ENCODE data around the gene B3GNT9.

The B3GNT9 gene

DNA sequence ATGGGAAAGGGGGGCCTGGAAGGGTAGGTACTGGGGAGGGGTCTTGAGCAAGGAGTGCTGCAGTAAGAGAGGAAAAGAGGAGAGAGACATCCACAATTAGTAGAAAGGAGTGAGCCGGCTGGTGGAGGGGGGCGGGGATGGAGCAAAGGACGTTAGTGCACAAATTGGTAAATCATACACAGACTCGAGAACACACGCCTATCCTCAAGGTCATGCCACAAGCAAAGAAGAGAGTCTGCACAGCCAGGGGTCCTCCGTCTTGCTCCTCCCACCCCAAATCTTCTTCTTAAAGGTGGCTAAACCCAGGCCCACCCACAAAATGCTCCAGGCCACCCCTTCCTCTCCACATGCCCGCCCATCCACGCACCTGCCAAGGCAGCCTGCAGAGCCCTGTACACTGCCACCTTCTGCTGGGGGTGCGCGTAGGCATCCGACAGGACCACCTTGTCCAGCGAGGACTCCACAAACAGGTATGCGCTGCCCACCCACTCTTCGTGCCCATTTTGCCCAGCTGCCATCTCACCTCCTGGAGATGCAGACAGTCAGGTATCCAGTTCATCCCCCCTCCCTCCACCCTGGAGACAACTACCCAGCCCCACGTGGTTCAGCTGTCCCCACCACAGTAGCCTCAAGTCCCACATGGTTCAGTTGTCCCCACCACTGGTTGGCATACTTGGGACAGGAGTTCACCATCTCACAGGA is 5.5 kb upstream of the B3GNT9 start:
- Mint-ChIP-seq H3K9me3 (no peaks in the 10 kb centered on the region), H3K27ac (no peak overlapping the region), H3K27me3 (peaks cover 16% of the 10 kb centered on the region), H3K36me3 (ENCODE audit: low read depth) (no peaks in the 10 kb centered on the region), H3K4me1 (peaks cover 43% of the 10 kb centered on the region), H3K4me3 (no peak overlapping the region)
- ATAC-seq (no peak), DNase-seq (peak; percentile 10)

DNA sequence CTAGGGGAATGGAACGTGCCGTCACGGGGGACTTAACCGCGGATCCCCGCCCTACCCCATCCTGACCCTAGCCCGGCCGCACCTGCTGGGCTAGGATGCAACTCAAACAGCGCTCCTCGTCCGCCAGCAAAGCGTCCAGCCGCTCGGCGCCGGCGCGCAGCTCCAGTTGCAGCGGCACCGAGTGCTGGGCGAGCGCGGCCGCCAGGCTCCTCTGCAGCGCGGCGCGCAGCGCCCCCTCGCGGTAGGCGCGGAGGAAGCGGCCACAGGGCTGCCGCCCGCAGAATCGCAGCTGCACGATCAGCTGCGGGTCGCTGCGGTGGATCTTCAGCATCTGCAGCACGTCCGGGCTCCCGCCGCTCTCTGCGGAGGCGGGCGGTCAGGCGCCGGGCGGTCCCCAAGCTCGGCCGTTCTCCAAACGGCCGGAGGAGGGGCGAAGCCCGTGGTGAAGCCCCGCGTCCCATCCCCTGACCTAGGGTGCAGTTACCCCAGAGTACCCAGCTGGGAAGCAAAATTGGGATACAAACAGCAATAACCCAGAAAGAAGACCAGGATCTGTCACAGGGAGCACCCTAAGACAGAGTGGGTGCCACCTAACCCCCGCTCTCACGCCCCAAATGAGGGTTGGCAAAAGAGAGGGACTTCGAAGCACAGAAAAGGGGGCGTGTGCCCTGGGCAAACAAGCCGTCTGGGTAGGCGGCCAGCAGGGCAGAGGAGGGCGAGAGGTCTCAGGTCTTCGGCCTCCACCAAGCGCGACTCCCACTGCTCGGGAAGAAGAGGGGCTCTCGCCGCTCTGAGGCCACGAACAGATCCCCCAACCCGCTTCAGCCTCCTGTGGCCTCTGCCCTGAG is 4.7 kb upstream of the B3GNT9 start:
- Mint-ChIP-seq H3K4me3 (peak overlapping the region; percentile 46), H3K36me3 (ENCODE audit: low read depth) (no peaks in the 10 kb centered on the region), H3K27ac (no peak overlapping the region), H3K9me3 (no peaks in the 10 kb centered on the region), H3K4me1 (peaks cover 41% of the 10 kb centered on the region), H3K27me3 (peaks cover 19% of the 10 kb centered on the region)
- peak; percentile 85 for DNase-seq
- peak; percentile 50 for ATAC-seq

DNA sequence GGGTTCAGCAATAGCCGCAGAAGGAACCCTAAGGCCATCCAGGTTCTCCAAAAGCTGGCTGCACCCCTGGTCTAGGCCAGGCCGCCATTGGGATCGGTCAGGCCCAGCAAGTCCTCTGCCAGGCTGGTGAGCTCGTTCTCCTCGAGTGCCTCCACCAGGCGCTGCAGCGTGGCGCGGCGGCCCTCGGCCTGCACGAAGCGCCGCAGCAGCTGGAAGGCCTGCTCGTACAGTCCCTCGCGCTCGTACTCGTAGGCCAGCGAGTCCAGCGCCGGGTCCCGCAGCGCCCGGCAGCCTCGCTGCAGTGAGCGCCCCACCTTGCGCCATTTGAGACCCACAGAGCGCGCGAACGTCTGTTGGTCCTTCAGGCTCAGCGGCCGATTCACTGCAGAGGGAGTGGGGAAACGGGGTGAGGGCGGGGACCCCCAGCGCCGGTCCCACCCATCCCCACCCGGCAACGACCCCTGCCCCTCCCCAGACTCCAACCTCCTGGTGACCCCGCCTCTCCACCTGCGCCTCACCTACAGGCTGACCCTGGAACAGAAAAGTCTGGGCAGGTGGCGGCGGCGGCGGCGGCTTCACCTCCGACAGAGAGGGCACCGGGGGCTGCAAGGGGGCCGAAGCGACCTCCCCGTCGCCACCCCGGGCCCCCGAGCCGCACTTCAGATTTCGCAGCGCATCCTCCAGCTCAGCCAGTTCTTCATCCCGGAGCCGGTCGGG is 3.9 kb upstream of the B3GNT9 start:
- H3K27me3 Mint-ChIP-seq = peaks cover 19% of the 10 kb centered on the region
- DNase-seq (no peak), ATAC-seq (no peak)
- peaks cover 39% of the 10 kb centered on the region for H3K4me1 Mint-ChIP-seq
- no peaks in the 10 kb centered on the region for H3K36me3 Mint-ChIP-seq (ENCODE audit: low read depth)
- H3K4me3 Mint-ChIP-seq = no peak overlapping the region
- H3K27ac Mint-ChIP-seq = no peak overlapping the region
- no peaks in the 10 kb centered on the region for H3K9me3 Mint-ChIP-seq

DNA sequence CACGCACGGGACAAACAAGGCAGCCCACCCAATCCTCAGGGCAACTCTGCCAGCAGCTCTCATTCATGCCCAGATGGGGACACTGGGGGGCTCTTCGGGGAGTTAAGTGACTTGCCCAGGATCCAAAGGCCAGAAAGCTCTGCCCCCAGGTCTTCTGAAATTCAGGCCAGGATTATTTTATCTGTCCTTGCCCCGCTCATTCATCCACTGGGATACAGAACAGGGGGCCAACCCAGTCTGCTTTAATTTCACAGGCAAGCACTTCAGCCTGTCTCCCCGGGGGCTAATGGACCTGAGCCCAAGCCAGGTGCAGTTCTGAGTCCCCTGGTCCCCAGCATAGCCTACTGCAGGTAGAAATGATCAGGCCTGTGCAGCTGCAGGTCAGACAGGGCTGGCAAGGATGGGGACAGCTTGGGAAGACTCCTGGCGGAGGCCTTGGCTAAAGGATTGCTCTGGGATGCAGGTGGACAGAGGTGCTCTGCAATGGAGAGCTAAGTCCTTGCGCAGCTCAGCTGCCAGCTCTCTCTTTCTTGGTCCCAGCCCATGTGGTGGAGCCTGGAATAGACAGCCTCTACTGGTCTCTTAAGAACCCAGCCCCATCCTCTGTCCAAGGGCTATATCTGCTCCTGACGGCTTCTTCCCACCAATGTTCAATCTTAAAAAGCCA is 766 bp upstream of the B3GNT9 start:
- DNase-seq (peak; percentile 7), ATAC-seq (no peak)
- peaks cover 16% of the 10 kb centered on the region for H3K36me3 Mint-ChIP-seq (ENCODE audit: low read depth)
- peaks cover 21% of the 10 kb centered on the region for H3K27me3 Mint-ChIP-seq
- H3K4me1 Mint-ChIP-seq = peaks cover 23% of the 10 kb centered on the region
- no peak overlapping the region for H3K27ac Mint-ChIP-seq
- H3K4me3 Mint-ChIP-seq = no peak overlapping the region
- H3K9me3 Mint-ChIP-seq = no peaks in the 10 kb centered on the region

DNA sequence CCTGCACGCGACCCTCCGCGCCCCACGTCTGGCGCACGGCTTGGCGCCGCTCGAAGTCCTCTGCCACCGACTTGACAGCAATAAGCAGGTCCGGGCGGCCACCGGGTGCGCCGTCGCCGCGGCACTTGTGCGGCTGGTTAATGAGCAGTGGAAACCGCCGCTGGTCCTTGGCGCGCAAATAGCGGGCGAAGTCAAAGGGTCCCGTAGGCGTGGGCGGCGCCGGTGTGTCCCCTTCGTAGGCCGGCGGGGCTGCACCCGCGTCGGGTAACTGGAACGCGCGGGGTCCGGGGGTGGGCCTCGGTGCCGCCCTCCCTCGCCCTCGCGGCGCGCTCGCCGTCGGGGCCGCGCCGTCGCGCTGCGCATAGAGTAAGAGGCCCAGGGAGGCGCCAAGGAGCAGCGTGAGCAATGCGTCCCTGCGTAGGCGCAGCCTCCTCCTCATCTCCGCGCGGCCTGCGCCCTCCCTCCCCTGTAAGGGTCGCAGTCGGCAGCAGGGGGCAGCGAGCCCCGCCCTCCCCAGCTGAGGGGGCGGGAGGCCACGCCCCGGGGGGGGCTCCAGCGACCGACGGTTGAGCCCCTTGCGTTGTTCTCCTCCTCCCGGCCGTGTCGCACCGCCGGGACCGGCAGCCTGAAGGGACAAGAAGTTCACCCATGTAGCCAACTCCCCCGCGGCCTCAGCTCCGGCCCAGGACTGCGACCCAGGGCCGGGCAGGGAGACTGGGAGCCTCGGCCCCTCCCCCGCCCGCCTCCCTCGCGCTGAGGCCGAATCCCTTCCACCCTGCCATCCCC is 558 bp downstream of the B3GNT9 start:
- H3K4me1 Mint-ChIP-seq = peaks cover 16% of the 10 kb centered on the region
- H3K27me3 Mint-ChIP-seq = peaks cover 19% of the 10 kb centered on the region
- H3K9me3 Mint-ChIP-seq = no peaks in the 10 kb centered on the region
- no peak overlapping the region for H3K27ac Mint-ChIP-seq
- peak; percentile 64 for ATAC-seq
- peak overlapping the region; percentile 63 for H3K4me3 Mint-ChIP-seq
- DNase-seq = peak; percentile 54
- peaks cover 16% of the 10 kb centered on the region for H3K36me3 Mint-ChIP-seq (ENCODE audit: low read depth)

DNA sequence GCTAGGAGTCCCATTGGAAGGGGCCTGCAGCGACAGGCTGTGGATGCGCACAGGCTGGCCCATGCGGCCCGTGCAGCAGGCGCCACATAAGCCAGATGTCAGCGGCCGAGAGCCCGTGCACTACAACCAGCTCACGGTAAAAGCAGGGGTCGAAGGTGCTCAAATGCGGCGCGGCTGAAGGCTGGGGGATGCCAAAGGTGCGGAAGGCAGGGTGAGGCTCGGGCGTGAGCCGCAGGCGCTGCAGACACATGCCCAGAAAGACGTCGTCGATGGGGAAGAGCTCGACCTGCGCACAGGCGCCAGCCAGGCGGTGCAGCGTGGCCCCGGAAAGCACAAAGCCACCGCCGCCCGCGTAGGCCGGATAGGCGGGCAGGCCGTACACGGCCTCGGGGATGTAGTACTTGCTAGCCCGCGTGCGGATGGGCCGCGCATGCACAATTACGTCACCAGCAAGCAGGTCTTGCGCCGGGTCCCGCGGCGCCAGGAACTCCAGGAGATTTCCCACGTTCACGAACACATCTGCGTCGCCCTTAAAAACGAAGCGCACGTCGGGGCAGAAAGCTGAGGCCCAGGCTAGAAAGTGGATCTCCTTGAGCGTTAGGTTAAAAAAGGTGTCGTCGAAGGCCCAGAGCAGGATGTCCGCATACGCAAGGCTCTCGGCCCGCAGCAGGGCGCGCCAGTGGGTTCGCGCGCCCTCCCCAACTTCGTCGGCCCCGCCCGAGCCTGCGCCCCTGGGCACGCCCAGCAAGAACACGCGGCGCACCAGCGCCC is 1.3 kb downstream of the B3GNT9 start:
- Mint-ChIP-seq H3K27me3 (peaks cover 18% of the 10 kb centered on the region), H3K27ac (no peak overlapping the region), H3K4me1 (peaks cover 15% of the 10 kb centered on the region), H3K9me3 (no peaks in the 10 kb centered on the region), H3K36me3 (ENCODE audit: low read depth) (peaks cover 20% of the 10 kb centered on the region), H3K4me3 (no peak overlapping the region)
- ATAC-seq (no peak), DNase-seq (no peak)

DNA sequence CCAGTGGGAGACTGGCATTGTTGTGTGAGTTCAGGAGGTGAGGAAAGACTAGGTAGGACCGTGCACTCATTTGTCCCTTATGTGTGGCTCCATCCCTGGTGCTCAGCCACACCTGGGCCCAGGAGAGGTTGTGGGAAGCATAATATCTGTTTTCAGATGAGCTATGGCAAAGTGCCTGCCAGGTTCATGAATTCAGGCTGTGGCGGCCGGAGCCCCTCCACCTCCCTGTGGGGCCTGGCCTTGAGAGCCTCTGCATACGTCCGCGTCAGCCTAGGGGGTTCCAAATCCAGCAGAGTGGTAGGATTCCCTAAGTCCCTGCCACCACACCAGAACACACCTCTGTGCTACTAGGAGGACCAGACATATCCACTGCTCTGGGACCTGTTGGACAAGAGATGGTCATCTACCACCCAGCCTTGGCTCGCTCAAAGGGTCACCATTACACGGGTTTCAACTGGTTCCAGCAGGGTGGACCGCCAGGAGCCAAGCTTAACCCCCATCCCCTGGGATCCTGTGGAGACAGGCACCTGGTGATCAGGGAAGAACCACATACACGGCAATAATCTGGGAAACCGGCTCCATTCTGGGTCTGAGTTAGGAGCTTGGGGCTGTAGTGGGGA is 2.0 kb downstream of the B3GNT9 start:
- DNase-seq (no peak), ATAC-seq (no peak)
- H3K27me3 Mint-ChIP-seq = peaks cover 18% of the 10 kb centered on the region
- peaks cover 24% of the 10 kb centered on the region for H3K36me3 Mint-ChIP-seq (ENCODE audit: low read depth)
- no peak overlapping the region for H3K4me3 Mint-ChIP-seq
- no peak overlapping the region for H3K27ac Mint-ChIP-seq
- H3K4me1 Mint-ChIP-seq = peaks cover 11% of the 10 kb centered on the region
- H3K9me3 Mint-ChIP-seq = no peaks in the 10 kb centered on the region

DNA sequence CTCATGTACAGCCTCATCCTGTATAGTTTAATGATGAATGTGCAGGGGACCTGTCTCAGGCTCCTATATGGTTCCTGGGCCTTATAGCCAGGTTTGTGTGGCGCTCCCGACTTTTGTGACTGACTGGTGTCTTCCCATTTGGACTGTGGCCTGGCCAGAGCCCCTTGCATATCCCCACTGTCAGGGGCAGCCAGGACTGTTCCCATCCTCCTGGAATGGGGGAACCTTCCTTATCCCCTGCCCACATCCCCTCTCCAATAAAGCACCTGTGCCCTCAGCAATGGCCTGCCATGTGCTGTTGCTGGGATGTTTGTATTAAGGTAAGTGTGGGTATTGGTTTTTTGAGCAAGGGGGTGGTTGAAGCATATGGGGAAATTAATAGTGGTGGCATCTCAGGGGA is 2.6 kb downstream of the B3GNT9 start:
- DNase-seq = no peak
- H3K27ac Mint-ChIP-seq = no peak overlapping the region
- H3K36me3 Mint-ChIP-seq (ENCODE audit: low read depth) = peaks cover 28% of the 10 kb centered on the region
- no peak for ATAC-seq
- no peaks in the 10 kb centered on the region for H3K9me3 Mint-ChIP-seq
- peaks cover 9% of the 10 kb centered on the region for H3K4me1 Mint-ChIP-seq
- peaks cover 18% of the 10 kb centered on the region for H3K27me3 Mint-ChIP-seq
- no peak overlapping the region for H3K4me3 Mint-ChIP-seq

DNA sequence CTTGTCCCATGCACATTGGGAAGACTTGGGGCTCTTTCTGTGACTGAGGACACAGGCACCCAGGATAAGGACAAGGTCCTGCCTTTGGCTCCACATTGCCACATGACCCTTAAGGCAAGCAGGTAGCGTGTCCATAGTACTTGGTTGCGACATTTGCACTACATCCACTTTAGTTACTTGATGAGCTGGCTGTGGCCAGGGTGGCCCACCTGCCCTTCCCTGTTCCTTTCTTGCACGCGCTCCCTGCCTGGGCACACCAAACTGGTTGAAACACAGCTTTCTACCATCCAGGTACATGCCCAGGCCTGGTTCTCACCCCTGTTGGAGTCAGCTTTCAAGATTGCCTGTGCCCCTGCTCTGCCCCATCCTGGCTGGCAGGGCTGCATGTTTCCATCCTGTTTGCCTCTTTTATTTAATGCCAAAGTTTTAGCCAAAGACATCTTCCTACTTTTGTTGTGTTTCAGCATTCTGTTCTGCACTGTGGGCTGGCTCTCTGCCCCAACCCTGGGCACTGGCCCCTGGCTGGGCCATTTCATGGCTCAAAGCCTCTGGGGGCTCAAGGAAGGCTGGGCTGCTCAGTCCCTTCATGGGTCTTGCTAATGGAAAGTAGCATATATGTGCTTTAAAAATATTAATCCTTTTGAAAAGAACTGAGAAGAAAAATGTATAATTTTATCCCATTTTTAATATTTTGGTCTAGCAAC is 3.2 kb downstream of the B3GNT9 start:
- Mint-ChIP-seq H3K4me1 (peaks cover 9% of the 10 kb centered on the region), H3K9me3 (no peaks in the 10 kb centered on the region), H3K27me3 (peaks cover 12% of the 10 kb centered on the region), H3K36me3 (ENCODE audit: low read depth) (peaks cover 32% of the 10 kb centered on the region), H3K27ac (no peak overlapping the region), H3K4me3 (no peak overlapping the region)
- no peak for DNase-seq
- no peak for ATAC-seq

DNA sequence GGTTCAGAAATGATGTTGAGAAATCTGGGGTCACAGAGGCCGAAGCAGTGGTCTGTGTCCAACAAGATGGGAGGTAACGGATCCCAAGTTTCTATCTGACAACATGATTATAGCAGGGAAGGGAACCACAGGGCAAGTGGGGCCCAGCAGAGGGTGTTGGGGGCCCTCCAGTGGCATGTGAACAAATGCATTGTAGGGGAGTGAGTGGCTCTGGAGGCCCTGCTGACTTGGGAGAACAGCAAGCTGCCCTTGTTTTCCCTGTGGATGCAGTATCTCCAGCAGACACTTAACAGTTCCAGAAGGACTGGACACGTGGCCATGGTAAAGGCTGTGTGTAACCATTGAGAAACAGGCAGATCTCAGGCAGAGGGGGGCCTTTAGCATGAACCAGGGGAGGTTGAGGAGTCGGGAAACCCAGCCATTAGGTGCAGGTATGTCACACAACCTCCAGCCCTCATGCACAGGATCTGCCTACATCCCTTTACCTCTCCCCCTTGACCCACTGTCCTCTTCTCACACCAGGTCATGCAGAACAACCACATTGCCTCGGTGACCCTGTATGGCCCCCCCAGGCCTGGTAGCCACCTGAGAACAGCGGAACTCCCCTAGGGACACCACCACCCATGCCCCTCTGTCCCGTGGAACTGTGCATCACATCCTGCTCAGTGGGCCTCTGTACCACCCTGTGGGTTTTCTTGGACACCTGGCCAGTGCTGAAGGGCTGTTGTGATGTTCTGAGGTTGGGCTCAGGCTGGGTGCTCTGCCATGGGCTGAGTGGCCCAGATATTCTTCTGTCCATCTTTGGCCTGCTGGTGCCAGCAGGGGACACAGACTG is 4.1 kb downstream of the B3GNT9 start:
- no peak for DNase-seq
- Mint-ChIP-seq H3K4me1 (peaks cover 9% of the 10 kb centered on the region), H3K27me3 (peaks cover 9% of the 10 kb centered on the region), H3K4me3 (no peak overlapping the region), H3K27ac (no peak overlapping the region), H3K9me3 (no peaks in the 10 kb centered on the region), H3K36me3 (ENCODE audit: low read depth) (peaks cover 39% of the 10 kb centered on the region)
- ATAC-seq = no peak

DNA sequence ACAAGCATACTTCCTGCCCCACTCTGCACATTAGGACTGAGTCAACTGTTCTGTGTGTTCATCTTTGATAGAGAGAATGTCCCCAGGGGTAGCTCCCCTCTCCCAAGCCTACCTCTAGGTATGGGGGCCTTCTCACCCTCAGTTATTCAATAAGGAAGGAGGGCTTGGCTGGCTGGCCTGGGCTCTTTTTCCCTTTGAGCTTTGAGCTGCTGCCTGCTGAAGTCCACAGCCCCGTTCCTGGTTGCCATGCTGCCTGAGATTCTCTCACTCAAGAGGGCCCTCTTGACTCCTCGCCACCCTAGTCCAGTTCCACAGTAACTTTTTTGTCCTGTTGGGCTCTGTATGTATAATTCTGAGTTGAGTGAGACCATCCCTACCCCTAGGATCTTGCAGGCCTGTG is 5.1 kb downstream of the B3GNT9 start:
- no peak for DNase-seq
- ATAC-seq = no peak
- peaks cover 45% of the 10 kb centered on the region for H3K36me3 Mint-ChIP-seq (ENCODE audit: low read depth)
- no peak overlapping the region for H3K4me3 Mint-ChIP-seq
- peaks cover 5% of the 10 kb centered on the region for H3K4me1 Mint-ChIP-seq
- no peak overlapping the region for H3K27ac Mint-ChIP-seq
- no peaks in the 10 kb centered on the region for H3K9me3 Mint-ChIP-seq
- H3K27me3 Mint-ChIP-seq = peaks cover 1% of the 10 kb centered on the region

DNA sequence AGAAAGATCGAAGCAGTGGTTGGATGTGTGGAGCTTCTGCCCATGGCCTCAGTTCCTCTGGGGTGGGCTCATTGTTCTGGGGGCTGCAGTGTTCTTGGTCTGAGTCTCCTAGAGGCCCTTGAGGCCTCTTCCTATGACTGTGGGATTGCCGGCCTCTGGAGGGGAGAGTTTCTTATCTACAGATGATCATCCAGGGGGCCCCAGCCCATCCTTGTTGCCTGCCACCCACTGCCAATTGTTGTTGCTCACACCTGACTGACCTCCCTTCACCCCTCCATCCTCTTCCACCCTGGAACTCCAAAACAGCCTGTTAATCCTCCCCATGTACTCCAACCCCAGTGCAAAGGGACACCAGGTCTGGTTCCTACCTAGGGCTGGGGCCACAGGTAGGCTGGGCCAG is 5.9 kb downstream of the B3GNT9 start:
- H3K4me3 Mint-ChIP-seq = no peak overlapping the region
- H3K27ac Mint-ChIP-seq = no peak overlapping the region
- ATAC-seq = no peak
- peaks cover 1% of the 10 kb centered on the region for H3K27me3 Mint-ChIP-seq
- peaks cover 54% of the 10 kb centered on the region for H3K36me3 Mint-ChIP-seq (ENCODE audit: low read depth)
- peaks cover 5% of the 10 kb centered on the region for H3K4me1 Mint-ChIP-seq
- no peak for DNase-seq
- no peaks in the 10 kb centered on the region for H3K9me3 Mint-ChIP-seq

Measured in activated naive CD8-positive, alpha-beta T cell treated with anti-CD3 and anti-CD28 coated beads, Interleukin-2, amount 50 U/mL, for 24 hours (primary cell).